GM12878 (cell line): ENCODE results near the gene RAB22A. TPM values are rescaled to one million over a fixed set of nuclear protein-coding genes. Genes with fewer than 3 reads are reported as not detected.

Source experiments
- ATAC-seq: fragments of 200-7000 bp; cut with Tn5 transposase; 3 replicates; pipeline ENCODE4 v1.9.1; 2020; ENCODE audit warnings: mild to moderate bottlenecking, moderate library complexity
- BruUV-seq: library from RNA; stranded (reverse); fragments of 400-500 nt; replicated peaks from 2 replicates; lab custom pipeline; 2021; lab: Mats Ljungman, UMichigan
- CTCF ChIA-PET: fragments of 300-600 bp; sonication (Branson Sonifier 250); formaldehyde crosslinking; extraction: SDS; loops from one replicate; lab custom pipeline; 2021; ENCODE audit warnings: inconsistent platforms; lab: Yijun Ruan, JAX
- POLR2A ChIA-PET: fragments of 350-600 bp; formaldehyde crosslinking; extraction: SDS; loops from one replicate; lab custom pipeline; 2021; ENCODE audit warnings: inconsistent platforms; lab: Charles Lee
- RAD21 ChIA-PET: fragments of 300-600 bp; sonication (Branson Sonifier 250); formaldehyde crosslinking; loops from one replicate; lab custom pipeline; 2023; ENCODE audit warnings: antibody characterized with exemption; ENCODE audit not compliant: unreplicated experiment; lab: Charles Lee
- SMC1A ChIA-PET: fragments of 300-600 bp; sonication (Branson Sonifier 250); formaldehyde crosslinking; loops from one replicate; lab custom pipeline; 2023; ENCODE audit not compliant: unreplicated experiment, uncharacterized antibody; lab: Charles Lee
- DNase-seq: peaks from one replicate; pipeline ENCODE4 v3.0.0-alpha.2; 2011; ENCODE audit warnings: low read depth, low spot score
- FAIRE-seq: peaks from 3 replicates; lab custom pipeline; 2011; peaks lifted over from hg19 to GRCh38; lab: Jason Lieb, UNC
- H2AFZ ChIP-seq: 2 replicates; pipeline ENCODE4 v1.6.0; 2011; ENCODE audit warnings: low read depth, low read length, control low read depth; ENCODE audit not compliant: control insufficient read depth
- H3K27ac ChIP-seq: 2 replicates; pipeline ENCODE4 v1.5.1; 2011; ENCODE audit warnings: control low read depth; ENCODE audit not compliant: control insufficient read depth, insufficient read depth
- H3K27me3 ChIP-seq, 2 experiments: replicated peaks in 1 of 2; 2 replicates each; pipeline versions ENCODE4 v1.6.0 to v1.6.1; 2011; ENCODE audit warnings: low read length in 1 of 2; ENCODE audit not compliant: control insufficient read depth in 2 of 2, insufficient read depth in 2 of 2
- H3K36me3 ChIP-seq, 2 experiments: 2 replicates each; pipeline ENCODE4 v1.5.1; 2011; ENCODE audit warnings: low read length in 1 of 2; ENCODE audit not compliant: control insufficient read depth in 2 of 2, insufficient read depth in 2 of 2
- H3K4me1 ChIP-seq: 2 replicates; pipeline ENCODE4 v1.6.1; 2011; ENCODE audit warnings: mild to moderate bottlenecking, low read length, moderate library complexity, mixed read lengths; ENCODE audit not compliant: control insufficient read depth, insufficient read depth
- H3K4me2 ChIP-seq: 2 replicates; pipeline ENCODE4 v1.6.0; 2011; ENCODE audit warnings: control low read depth; ENCODE audit not compliant: control insufficient read depth, insufficient read depth
- H3K4me3 ChIP-seq: fragments of 200-600 bp; sonication (generic); 2 replicates; pipeline ENCODE4 v1.5.1; 2016
- H3K79me2 ChIP-seq: 2 replicates; pipeline ENCODE4 v1.6.0; 2011; ENCODE audit warnings: low read length; ENCODE audit not compliant: control insufficient read depth, insufficient read depth
- H3K9ac ChIP-seq: 2 replicates; pipeline ENCODE4 v1.8.0; 2011; ENCODE audit warnings: low read length, control low read depth, mixed read lengths; ENCODE audit not compliant: control insufficient read depth, insufficient read depth
- H3K9me3 ChIP-seq: replicated peaks from 3 replicates; pipeline ENCODE4 v1.5.1; 2011; ENCODE audit warnings: mild to moderate bottlenecking, low read length; ENCODE audit not compliant: control insufficient read depth, insufficient read depth
- H4K20me1 ChIP-seq: 2 replicates; pipeline ENCODE4 v1.6.0; 2011; ENCODE audit not compliant: control insufficient read depth, insufficient read depth
- BCL3 ChIP-seq: IDR thresholded peaks from 2 replicates; pipeline ENCODE4 v1.6.1; 2011; ENCODE audit warnings: borderline replicate concordance, low read depth, mild to moderate bottlenecking, moderate library complexity, low read length; ENCODE audit not compliant: insufficient read depth, poor library complexity, severe bottlenecking
- EP300 ChIP-seq, 2 experiments: fragments of 150-350 bp in 1 of 2; IDR thresholded peaks; 2 replicates each; pipeline ENCODE4 v1.6.1; 2011 to 2012; ENCODE audit warnings: low read depth in 2 of 2, low read length in 2 of 2, borderline replicate concordance in 1 of 2, improper control_type of control experiment in 1 of 2, inconsistent platforms in 1 of 2; ENCODE audit not compliant: control insufficient read depth in 1 of 2
- HDAC6 ChIP-seq: fragments of 200-600 bp; sonication (generic); IDR thresholded peaks from one replicate; pipeline ENCODE4 v1.8.0; 2017; ENCODE audit warnings: antibody characterized with exemption; ENCODE audit not compliant: unreplicated experiment
- IKZF1 ChIP-seq: fragments of 450-650 bp; conservative IDR thresholded peaks from 2 replicates; pipeline ENCODE4 v1.6.1; 2017; ENCODE audit warnings: antibody characterized with exemption, mild to moderate bottlenecking
- IRF4 ChIP-seq: IDR thresholded peaks from 2 replicates; pipeline ENCODE4 v1.6.1; 2011; ENCODE audit warnings: low read depth, low read length
- NBN ChIP-seq: fragments of 450-650 bp; IDR thresholded peaks from 2 replicates; pipeline ENCODE4 v1.6.1; 2016
- NFXL1 ChIP-seq: fragments of 450-650 bp; IDR thresholded peaks from 2 replicates; pipeline ENCODE4 v1.6.1; 2017; ENCODE audit warnings: antibody characterized with exemption, mild to moderate bottlenecking, borderline replicate concordance
- TARDBP ChIP-seq: IDR thresholded peaks from 2 replicates; pipeline ENCODE4 v1.6.1; 2016; ENCODE audit warnings: borderline replicate concordance
- WGBS: methylation state at CpG from one replicate; pipeline ENCODE4 v1.1.6; 2016; ENCODE audit warnings: low lambda C conversion rate; ENCODE audit not compliant: insufficient replicate concordance, insufficient coverage; ENCODE audit errors: missing lambda C conversion rate; 5-methylcytosine and 5-hydroxymethylcytosine counted together
- in situ Hi-C: fragments of 300-500 bp; cut with MboI; formaldehyde crosslinking; loops from 9 replicates; pipeline ENCODE4 v1.14.3; 2018; ENCODE audit warnings: mixed read lengths
- intact Hi-C: fragments of 100-400 bp; cut with micrococcal nuclease; formaldehyde crosslinking; loops from one replicate; pipeline ENCODE4 v1.14.2; 2022; ENCODE audit not compliant: unreplicated experiment
- polyA plus RNA-seq, 11 experiments: library from polyadenylated mRNA; depleted of rRNA in 4 of 11; unstranded in 6 of 11; stranded (reverse) in 5 of 11; fragments of >200 nt; fragmentation: Nextera tagmentation in 4 of 11; fragmentation: Illumina TruSeq in 1 of 11; extraction: Ambion mirVana in 4 of 11; extraction: Trizol in 1 of 11; gene quantifications; 1 replicate in 1 of 11; 2 replicates in 10 of 11; pipeline versions ENCODE4 v1.2.1 to v1.2.3, GENCODE V29; 2011 to 2016; ENCODE audit warnings: inconsistent platforms in 2 of 11, missing spikeins in 2 of 11, low read depth in 1 of 11
- total RNA-seq, 4 experiments: library from RNA; depleted of rRNA in 3 of 4; stranded (reverse); fragments of >200 nt in 3 of 4; fragmentation: Illumina TruSeq in 1 of 4; extraction: Trizol in 1 of 4; gene quantifications; 2 replicates each; pipeline versions ENCODE4 v1.2.1 to v1.2.3, GENCODE V29; 2013 to 2021
- TF ChIP-seq, protein P1 (sequence below): IDR thresholded peaks from 2 replicates; pipeline ENCODE4 v1.6.1; 2012; ENCODE audit warnings: low read depth, low read length, improper control_type of control experiment

Gene RAB22A
- total and polyA plus RNA-seq, 10 of the 15 experiments (the other 5 are each of a cell fraction or from before 2014, with no cell fraction given): 2.7 to 12.0 (median 10.0) TPM

DNA sequence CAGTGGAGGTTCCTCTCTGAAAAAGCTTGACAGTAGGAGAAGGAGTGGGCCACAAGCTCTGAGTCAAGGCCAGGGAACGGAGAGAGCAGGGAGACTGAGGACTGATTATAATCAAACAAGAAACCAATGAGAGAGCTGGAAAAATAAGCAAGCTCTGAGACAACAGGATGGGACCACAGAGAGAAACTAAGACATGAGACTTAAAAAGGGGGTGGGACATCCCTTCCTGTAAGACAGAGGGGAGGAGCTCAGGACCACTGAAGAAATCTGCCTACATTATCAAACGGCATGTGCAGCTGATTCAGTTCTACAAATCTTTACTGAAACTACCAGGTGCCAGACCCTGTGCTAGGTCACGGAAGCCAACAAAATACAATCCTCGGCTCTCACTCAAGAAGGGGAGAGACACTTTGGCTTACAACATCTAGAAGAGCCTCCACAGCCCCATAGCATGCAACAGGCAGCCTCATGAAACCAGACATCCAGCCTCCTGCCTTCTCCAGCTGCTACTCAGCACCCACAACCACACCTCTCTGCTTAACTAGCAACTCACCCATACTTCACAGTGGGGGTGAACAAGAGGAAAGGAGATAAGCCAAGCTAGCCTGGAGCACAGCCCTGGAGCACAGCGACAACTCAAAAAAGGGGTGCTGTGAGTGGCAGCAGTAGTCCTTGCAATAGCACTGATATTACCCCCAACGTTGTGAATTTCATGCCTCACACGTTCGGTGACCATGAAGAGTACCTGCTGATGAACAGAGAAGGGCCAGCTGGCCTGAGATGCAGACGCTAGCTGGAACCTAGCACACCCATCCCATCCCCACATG lies 41.9 kb upstream of the RAB22A start:
- in situ Hi-C loops (no loop called here), intact Hi-C loops (no loop called here)
- 89% methylated on average over 9 of the region's 9 CpGs for WGBS
- TF ChIP-seq IRF4: no peak
- TF ChIP-seq TARDBP: no peak
- no peak for TF ChIP-seq BCL3
- TF ChIP-seq IKZF1: no peak
- no peak for TF ChIP-seq NFXL1
- no peak for TF ChIP-seq EP300 (IDR thresholded peaks at IDR 0.05; ENCODE audit: borderline replicate concordance in 1 of 2, control insufficient read depth in 1 of 2, low read depth in 2 of 2, low read length in 2 of 2)
- TF ChIP-seq NBN: no peak
- TF ChIP-seq, protein P1, sequence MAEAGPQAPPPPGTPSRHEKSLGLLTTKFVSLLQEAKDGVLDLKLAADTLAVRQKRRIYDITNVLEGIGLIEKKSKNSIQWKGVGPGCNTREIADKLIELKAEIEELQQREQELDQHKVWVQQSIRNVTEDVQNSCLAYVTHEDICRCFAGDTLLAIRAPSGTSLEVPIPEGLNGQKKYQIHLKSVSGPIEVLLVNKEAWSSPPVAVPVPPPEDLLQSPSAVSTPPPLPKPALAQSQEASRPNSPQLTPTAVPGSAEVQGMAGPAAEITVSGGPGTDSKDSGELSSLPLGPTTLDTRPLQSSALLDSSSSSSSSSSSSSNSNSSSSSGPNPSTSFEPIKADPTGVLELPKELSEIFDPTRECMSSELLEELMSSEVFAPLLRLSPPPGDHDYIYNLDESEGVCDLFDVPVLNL: no peak
- no peak for TF ChIP-seq HDAC6
- FAIRE-seq (no peak), DNase-seq (no peak), ATAC-seq (no peak)
- Histone ChIP-seq H2AFZ (no peak overlapping the region), H3K9me3 (no peaks in the 10 kb centered on the region), H3K79me2 (no peaks in the 10 kb centered on the region), H3K9ac (no peak overlapping the region), H3K4me3 (no peak overlapping the region), H3K4me1 (no peaks in the 10 kb centered on the region), H4K20me1 (no peaks in the 10 kb centered on the region), H3K4me2 (no peak overlapping the region), H3K27me3 (no peaks in the 10 kb centered on the region), H3K27ac (no peak overlapping the region), H3K36me3 (peaks cover 2 to 13% of the 10 kb centered on the region in 2 experiments)
- RAD21 ChIA-PET: no interaction called here
- POLR2A ChIA-PET: interaction anchor here (0.6 kb wide), 1 partner anchor 11 kb away, joined by 3 read pairs; no protein-coding TSS in a partner anchor
- CTCF ChIA-PET: interaction anchor here (0.5 to 1.1 kb wide), 2 partner anchors 12 to 383 kb away, joined by 3 to 4 read pairs; no protein-coding TSS in a partner anchor
- no TSS peak for BruUV-seq
- SMC1A ChIA-PET: interaction anchor here (1.3 kb wide), 1 partner anchor 14 kb away, joined by 3 read pairs; no protein-coding TSS in a partner anchor
